Astrocyte of the hippocampus (primary cell): ENCODE results near the gene CAMK1G.

Experiments
- DNase-seq: peaks from one replicate; pipeline ENCODE4 v3.0.0; 2011; ENCODE audit warnings: low read depth, low spot score

Gene CAMK1G

DNA sequence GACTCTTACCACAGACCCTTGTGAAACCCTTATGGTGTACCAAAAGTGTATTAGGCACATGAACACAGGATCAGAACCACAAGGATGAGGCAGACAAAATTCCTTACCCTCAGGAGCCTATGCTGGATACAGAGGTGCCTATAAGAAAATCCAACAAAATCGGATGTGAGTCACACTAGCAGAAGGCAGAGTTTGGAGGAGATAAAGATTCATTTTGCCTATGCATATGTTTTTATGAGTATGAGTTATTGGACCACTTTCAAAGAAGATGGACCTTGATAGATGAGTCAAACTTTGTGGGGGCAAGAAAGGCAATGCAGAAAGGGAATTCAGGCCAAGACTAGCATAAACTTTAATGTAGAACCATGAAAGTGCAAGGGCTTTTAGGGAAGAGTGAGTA, 17.0 kb downstream of the CAMK1G start:
- no peak for DNase-seq

- DNase-seq = peak; percentile 71
Measured at GRCh38 chr1:209601809-209602657, 18.5 kb downstream of the CAMK1G start.

DNA sequence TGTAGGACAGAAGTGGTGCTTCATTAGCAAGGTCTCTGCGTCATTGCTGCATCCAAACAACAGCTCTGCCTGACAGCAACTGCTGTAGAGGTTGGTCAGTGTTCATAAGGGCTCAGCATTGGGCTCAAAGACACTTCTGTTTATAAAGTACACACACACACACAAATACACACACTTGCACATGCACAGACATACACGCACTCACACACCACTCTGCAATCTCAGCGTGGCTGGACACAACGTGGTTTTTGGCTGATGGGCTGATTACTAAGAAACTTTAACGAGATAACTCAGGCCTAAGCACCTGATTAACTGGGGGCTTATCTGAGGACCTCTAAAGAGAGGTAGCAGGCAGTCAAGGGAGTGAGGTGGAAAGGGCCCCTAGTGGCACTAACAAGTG, 20.4 kb downstream of the CAMK1G start:
- no peak for DNase-seq

GRCh38 chr1:209607102-209607794, 23.7 kb downstream of the CAMK1G start:
- peak; percentile 24 for DNase-seq

- no peak for DNase-seq
Measured at GRCh38 chr1:209607795-209608178, 24.3 kb downstream of the CAMK1G start.

- DNase-seq = no peak
Measured at GRCh38 chr1:209609041-209609790, 25.7 kb downstream of the CAMK1G start.

DNA sequence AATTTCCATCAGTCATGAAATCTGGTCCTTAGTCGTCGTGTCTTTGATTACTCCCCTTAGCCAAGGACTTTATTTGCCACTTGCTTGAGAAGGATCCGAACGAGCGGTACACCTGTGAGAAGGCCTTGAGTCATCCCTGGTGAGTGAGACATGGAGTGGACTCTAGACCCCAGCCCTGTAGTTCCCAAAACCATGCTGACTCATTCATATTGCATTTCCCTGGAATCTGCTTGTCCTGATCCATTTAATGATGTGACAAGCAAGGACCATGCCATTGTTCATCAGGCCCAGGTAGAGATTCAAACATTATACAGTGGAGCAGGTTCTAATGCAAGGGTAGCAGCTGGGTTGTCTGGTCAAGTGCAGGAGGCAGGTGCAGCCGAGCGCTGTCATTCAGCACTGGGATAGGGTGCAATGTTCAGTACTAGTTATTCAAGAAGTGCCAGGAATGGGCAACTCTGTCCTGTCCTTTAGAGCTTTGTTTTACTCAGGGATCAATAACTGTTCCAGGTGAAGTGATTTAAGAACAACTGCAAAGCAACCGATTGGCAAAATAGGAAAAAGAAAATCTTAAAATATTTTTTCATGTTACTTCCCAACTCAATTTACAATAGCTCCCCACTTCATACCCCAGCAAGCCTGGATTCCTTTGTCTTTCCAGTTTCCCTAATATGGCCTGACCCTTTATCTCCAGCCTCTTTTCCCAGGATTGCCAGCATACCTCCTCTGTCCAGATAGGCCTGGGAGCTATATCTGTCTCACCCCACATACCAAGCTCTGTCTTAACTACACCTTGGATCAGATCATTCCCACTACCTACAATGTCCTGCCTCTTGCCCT, 26.5 kb downstream of the CAMK1G start:
- no peak for DNase-seq

GRCh38 chr1:209610631-209610905, 27.1 kb downstream of the CAMK1G start:
- DNase-seq = no peak

GRCh38 chr1:209611771-209612570, 28.5 kb downstream of the CAMK1G start:
- no peak for DNase-seq

DNA sequence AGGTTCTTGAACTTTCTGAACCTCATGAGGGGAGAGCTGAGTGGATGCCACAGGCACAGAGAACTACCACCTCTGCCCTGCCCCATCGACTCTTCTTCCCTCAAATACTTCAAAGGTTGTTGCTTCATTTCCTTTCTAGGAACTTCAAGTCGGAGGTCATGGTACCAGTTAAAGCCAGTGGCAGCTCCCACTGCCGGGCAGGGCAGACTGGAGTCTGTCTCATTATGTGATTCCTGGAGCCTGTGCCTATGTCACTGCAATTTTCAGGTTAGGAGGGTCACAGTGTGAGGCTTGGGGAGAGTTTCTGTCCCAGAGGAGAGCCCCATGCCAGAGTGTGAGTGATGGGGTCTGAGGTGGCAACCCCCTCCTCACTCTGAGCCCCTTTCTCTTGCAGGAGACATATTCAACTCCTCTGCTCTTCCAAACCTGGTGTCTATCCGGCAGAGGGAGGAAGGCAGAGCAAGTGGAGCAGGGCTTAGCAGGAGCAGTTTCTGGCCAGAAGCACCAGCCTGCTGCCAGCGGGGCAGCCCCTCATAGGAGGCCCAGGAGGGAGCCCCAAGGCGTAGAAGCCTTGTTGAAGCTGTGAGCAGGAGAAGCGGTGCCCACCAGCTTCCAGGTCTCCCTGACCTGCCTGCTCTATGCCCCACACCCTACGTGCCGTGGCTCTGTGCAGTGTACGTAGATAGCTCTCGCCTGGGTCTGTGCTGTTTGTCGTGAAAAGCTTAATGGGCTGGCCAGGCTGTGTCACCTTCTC, 29.3 kb downstream of the CAMK1G start:
- DNase-seq = no peak

DNA sequence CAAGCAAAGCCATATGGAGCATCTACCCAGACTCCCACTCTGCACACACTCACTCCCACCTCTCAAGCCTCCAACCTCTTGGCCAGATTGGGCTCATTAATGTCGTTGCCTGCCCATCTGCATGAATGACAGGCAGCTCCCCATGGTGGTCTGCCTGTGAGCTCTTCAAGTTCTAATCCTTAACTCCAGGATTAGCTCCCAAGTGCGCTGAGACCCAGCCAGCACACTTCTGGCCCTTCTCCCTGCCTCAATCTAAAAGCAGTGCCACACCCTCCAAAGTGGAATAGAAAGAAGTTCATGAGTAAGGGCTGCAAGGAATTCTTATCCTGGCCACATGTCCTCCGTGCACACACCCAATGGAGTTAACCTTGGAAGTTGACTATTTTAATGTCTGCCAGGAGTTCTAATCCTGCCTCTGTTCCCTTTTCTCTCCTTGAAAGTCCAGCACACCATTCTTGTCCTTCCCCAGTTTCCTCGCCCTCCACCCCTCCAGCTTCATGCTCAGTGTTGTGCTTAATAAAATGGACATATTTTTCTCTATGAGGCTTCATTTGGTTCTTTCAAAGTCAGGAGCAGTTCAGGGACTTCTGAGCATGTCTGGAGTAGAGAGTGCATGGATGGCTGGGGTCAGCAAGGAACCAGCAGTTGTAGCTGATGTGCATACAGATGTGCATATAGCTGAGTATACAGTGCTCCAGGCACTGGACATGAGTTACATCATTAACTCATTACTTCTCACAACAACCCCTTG, 30.1 kb downstream of the CAMK1G start:
- DNase-seq = no peak

DNA sequence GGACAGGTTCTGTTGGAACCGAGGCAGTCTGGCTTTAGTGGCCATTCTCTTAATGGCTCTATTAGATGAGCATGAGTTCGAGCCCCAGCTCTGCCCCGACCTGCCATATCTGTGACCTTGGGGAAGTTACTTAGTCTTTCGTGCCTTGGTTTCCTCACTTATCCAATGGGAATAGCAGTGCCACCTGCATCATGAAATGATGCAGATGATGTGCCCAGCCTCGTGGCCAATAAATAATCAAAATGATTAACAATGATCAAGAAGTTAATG, 30.6 kb downstream of the CAMK1G start:
- no peak for DNase-seq

DNA sequence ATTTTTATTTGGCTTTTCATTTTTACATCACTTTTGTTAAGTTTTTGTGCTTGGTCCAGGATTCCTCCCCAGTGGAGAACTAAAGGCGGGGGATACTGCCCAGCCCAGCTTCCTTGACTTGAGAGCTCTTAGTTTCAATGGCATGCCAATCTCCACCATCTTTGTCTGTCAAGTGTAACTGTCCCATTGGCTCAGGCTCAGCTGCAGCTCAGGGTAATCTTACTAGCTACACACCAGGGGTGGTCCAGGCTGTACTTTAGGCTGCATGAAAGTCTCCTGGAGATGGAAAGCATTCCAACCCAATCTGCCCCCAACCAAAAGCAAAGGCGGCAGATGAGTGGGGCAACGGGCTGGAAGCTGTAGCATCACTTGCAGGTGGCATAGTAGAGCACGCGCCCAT, 31.4 kb downstream of the CAMK1G start:
- no peak for DNase-seq

- DNase-seq = no peak
Measured at GRCh38 chr1:209616366-209617046, 33.0 kb downstream of the CAMK1G start.

GRCh38 chr1:209617047-209617673, 33.6 kb downstream of the CAMK1G start:
- no peak for DNase-seq

- no peak for DNase-seq
Measured at GRCh38 chr1:209617755-209618154, 34.2 kb downstream of the CAMK1G start.

DNA sequence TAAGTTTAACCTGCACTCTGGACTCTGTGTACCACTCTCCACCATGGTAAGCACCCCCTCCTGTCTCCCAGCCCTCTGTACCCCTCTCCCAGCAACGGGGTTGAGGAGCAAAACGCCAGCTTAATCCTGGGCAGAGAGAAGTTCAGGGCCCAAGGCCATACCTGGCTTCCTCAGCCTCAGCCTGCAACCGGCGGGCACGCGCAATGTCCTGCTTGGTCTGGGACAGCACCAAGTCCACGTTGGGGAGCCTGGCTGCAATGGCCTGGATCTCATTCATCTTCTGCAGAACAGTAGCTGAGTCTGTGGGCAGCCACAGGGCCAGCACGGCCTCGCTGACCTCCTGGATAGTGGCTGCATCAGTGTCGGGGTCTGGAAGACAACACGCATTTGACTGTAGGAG, 34.8 kb downstream of the CAMK1G start:
- no peak for DNase-seq

- no peak for DNase-seq
Measured at GRCh38 chr1:209618756-209619420, 35.4 kb downstream of the CAMK1G start.
